H1 (cell line): ENCODE measurements around the gene FCN2. TPM values are rescaled to one million over a fixed set of nuclear protein-coding genes. Genes with fewer than 3 reads are reported as not detected.

Source experiments
- HDAC2 ChIP-seq, 2 experiments: fragments of 300-600 bp in 1 of 2; sonication (generic) in 1 of 2; IDR thresholded peaks; 2 replicates each; pipeline ENCODE4 v1.6.1; 2011 to 2012; ENCODE audit warnings: low read depth in 2 of 2, low read length in 2 of 2, mild to moderate bottlenecking in 2 of 2, moderate library complexity in 2 of 2, borderline replicate concordance in 1 of 2, inconsistent platforms in 1 of 2
- JUND ChIP-seq: IDR thresholded peaks from 2 replicates; pipeline ENCODE4 v1.6.1; 2011; ENCODE audit warnings: mild to moderate bottlenecking, improper control_type of control experiment, low read length
- SAP30 ChIP-seq: fragments of 300-600 bp; sonication (generic); IDR thresholded peaks from 2 replicates; pipeline ENCODE4 v1.7.1; 2012; ENCODE audit warnings: low read length, moderate library complexity, mild to moderate bottlenecking, inconsistent platforms; ENCODE audit not compliant: insufficient read depth, insufficient replicate concordance
- TBP ChIP-seq: IDR thresholded peaks from 2 replicates; pipeline ENCODE4 v1.6.1; 2011; ENCODE audit warnings: low read depth, low read length, improper control_type of control experiment
- polyA plus RNA-seq, 7 experiments: library from polyadenylated mRNA; depleted of rRNA in 3 of 7; stranded (reverse) in 5 of 7; unstranded in 2 of 7; fragments of >200 nt in 5 of 7; fragments of 200-250 nt in 2 of 7; gene quantifications; 1 replicate in 5 of 7; 2 replicates in 1 of 7; 4 replicates in 1 of 7; pipeline versions ENCODE4 v1.2.1 to v1.2.3, GENCODE V29; 2011 to 2013; ENCODE audit warnings: missing spikeins in 2 of 7, mixed read lengths in 2 of 7
- total RNA-seq: library from RNA; stranded (reverse); fragmentation: NEBNext Ultra II Directional; extraction: Animal tissue kit (Norgen Biotek cat#: 25700); gene quantifications from 2 replicates; pipeline ENCODE4 v1.2.1, GENCODE V29; 2021

The FCN2 gene
- total and polyA plus RNA-seq, 2 of the 8 experiments (the other 6 are each of a cell fraction or from before 2014, with no cell fraction given) = not detected

DNA sequence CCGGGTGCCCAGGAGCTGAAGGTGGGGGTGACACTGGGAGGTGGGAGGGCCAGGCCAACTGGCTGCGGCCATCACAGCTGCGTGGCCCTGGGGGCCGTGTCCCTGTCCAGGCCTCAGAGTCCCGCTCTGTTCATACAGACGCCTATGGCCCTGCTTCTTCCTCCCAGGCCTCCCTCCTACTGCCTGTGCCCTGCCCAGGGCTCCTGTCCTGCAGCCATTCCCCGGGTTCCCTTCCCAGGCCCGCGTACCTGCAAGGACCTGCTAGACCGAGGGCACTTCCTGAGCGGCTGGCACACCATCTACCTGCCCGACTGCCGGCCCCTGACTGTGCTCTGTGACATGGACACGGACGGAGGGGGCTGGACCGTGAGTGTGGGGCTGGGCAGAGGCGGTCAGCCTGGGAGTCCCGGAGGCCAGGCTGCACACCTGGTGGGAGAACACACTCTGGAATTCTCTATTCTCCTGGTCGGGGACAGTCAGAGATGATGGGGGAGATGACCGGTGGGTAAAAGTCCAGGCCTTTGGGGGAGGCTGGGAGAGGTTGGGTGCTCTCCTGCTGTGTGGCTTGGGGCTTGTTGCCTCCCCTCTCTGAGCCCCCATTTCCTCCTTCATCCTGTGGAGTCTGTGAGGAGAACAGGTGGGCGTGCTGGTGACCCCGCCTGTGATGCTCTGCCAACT is 4.5 kb downstream of the FCN2 start (continued):
- no peak for TF ChIP-seq JUND
- no peak for TF ChIP-seq HDAC2 (IDR thresholded peaks at IDR 0.05; ENCODE audit: borderline replicate concordance in 1 of 2, low read depth in 2 of 2, low read length in 2 of 2)
- TF ChIP-seq TBP = no peak
- no peak for TF ChIP-seq SAP30
